ENCODE results near the gene NR2C2. TPM values are rescaled to one million over a fixed set of nuclear protein-coding genes. Genes with fewer than 3 reads are reported as not detected.

The NR2C2 gene
- total and polyA plus RNA-seq, 2 of the 13 experiments (the other 11 are each of a cell fraction or from before 2014, with no cell fraction given) = 7.8 to 11.8 TPM

DNA sequence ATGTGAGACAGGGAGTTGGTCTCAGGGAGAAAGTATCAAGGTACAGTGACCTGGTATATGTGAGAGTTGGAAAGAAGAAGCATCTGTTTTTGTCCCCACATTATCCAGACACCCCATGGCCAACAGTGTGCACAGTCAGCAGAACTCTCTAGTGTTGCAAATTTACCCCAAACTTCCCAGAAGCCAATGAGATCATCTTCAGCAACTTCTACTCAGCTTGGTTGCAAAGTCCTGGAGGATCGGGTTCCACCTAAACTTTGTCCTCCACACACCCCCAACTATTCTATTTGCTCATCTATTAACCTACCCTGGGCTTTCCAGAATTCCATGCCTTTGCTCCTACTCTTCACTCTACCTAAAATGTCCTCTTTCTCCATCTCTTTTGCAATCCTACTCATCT is 135.9 kb downstream of the NR2C2 start:
- intact Hi-C loops (cut with micrococcal nuclease; ENCODE audit: unreplicated experiment) = no loop called here
- Histone ChIP-seq H3K36me3 (replicated peaks in 1 of 2; ENCODE audit: control insufficient read depth in 1 of 2, insufficient read depth in 2 of 2, low read length in 2 of 2) (peaks cover 25 to 61% of the 10 kb centered on the region in 2 experiments), H3K9me3 (ENCODE audit: low read length) (no peaks in the 10 kb centered on the region), H3K79me2 (ENCODE audit: insufficient read depth, low read length) (no peaks in the 10 kb centered on the region), H2AFZ (ENCODE audit: low read length) (no peak overlapping the region), H3K4me2 (ENCODE audit: low read depth, low read length) (no peak overlapping the region), H4K20me1 (ENCODE audit: insufficient read depth, low read length) (no peaks in the 10 kb centered on the region), H3K27me3 (ENCODE audit: control insufficient read depth in 1 of 2, insufficient read depth in 2 of 2, low read length in 2 of 2) (no peaks in the 10 kb centered on the region), H3K4me1 (ENCODE audit: insufficient read depth, low read length) (peaks cover 30% of the 10 kb centered on the region), H3K27ac (ENCODE audit: extremely low read length, insufficient read depth, low read length) (peak overlapping the region; percentile 28), H3K9ac (ENCODE audit: insufficient read depth, low read depth, low read length) (no peak overlapping the region), H3K4me3 (replicated peaks in 1 of 3; ENCODE audit: insufficient read depth in 1 of 3, low read depth in 2 of 3, low read length in 3 of 3) (no peak overlapping the region)
- BruUV-seq (replicated peaks) = no TSS peak
- peak; percentile 88 for ATAC-seq
- CTCF ChIA-PET (ENCODE audit: low intra/inter-chr PET ratio, low total read pairs) = no interaction called here
- peak; percentile 63 for FAIRE-seq
- in situ Hi-C loops (cut with HindIII; ENCODE audit: extremely low pct_ligation_motif_present, low pct_unique_long_range_greater_than_20kb) = no loop called here
- TF ChIP-seq ONECUT2 (CRISPR knock-in tag; IDR thresholded peaks at IDR 0.05) = no peak
- peak; percentile 42; the same call in 1 of the 2 replicates for TF ChIP-seq HNF4A (CRISPR knock-in tag; IDR thresholded peaks at IDR 0.05)
- TF ChIP-seq LCORL (IDR thresholded peaks at IDR 0.05) = peak; percentile 43; the same call in 1 of the 2 replicates
- TF ChIP-seq LCORL (CRISPR knock-in tag; IDR thresholded peaks at IDR 0.05) = 0 out of 2 replicates have a peak, but pooled peaks have one; percentile 30
- no peak for TF ChIP-seq ZNF562 (CRISPR knock-in tag; IDR thresholded peaks at IDR 0.05; ENCODE audit: borderline replicate concordance)
- 0 out of 2 replicates have a peak, but pooled peaks have one; percentile 44 for TF ChIP-seq SIX4 (CRISPR knock-in tag; IDR thresholded peaks at IDR 0.05)
- peak; percentile 82 for TF ChIP-seq SIX1 (CRISPR knock-in tag; IDR thresholded peaks at IDR 0.05; ENCODE audit: borderline replicate concordance)
- TF ChIP-seq ZNF543 (CRISPR knock-in tag; IDR thresholded peaks at IDR 0.05) = no peak
- TF ChIP-seq THYN1 (CRISPR knock-in tag; IDR thresholded peaks at IDR 0.05; ENCODE audit: borderline replicate concordance, low read depth) = no peak
- no peak for TF ChIP-seq HOXA9 (CRISPR knock-in tag; IDR thresholded peaks at IDR 0.05; ENCODE audit: borderline replicate concordance)
- peak; percentile 15; the same call in 1 of the 2 replicates for TF ChIP-seq HNF4G (IDR thresholded peaks at IDR 0.05; ENCODE audit: borderline replicate concordance, low read depth, low read length)
- TF ChIP-seq HNF4G (CRISPR knock-in tag; IDR thresholded peaks at IDR 0.05; ENCODE audit: borderline replicate concordance, low read depth) = no peak
- TF ChIP-seq PAXIP1 (CRISPR knock-in tag; conservative IDR thresholded peaks at IDR 0.05) = 0 out of 2 replicates have a peak, but pooled peaks have one; percentile 17
- no peak for TF ChIP-seq PATZ1 (CRISPR knock-in tag; IDR thresholded peaks at IDR 0.05)
- TF ChIP-seq ATF2 (CRISPR knock-in tag; IDR thresholded peaks at IDR 0.05) = no peak
- no peak for TF ChIP-seq ZSCAN25 (CRISPR knock-in tag; IDR thresholded peaks at IDR 0.05)
- TF ChIP-seq ZNF839 (CRISPR knock-in tag; IDR thresholded peaks at IDR 0.05; ENCODE audit: borderline replicate concordance) = no peak
- TF ChIP-seq MAFK (conservative IDR thresholded peaks at IDR 0.05 in 1 of 2, IDR thresholded peaks at IDR 0.05 in 1 of 2; ENCODE audit: low read length in 2 of 2) = peak; percentile 79 to 84
- peak; percentile 74 for TF ChIP-seq MAFF (IDR thresholded peaks at IDR 0.05; ENCODE audit: low read depth, low read length)
- DNase-seq (ENCODE audit: low spot score) = no peak
- whole genome bisulfite sequencing (ENCODE audit: low lambda C conversion rate) = 0% methylated on average over 1 of the region's 1 CpG
- POLR2A ChIA-PET = no interaction called here
